Neural progenitor cell (in vitro differentiated cells): ENCODE data around the gene NDUFB6.

Experiments used
- EZH2phosphoT487 ChIP-seq: fragments of 200-600 bp; sonication (generic); IDR thresholded peaks from 2 replicates; pipeline ENCODE4 v1.6.1; 2017; ENCODE audit warnings: antibody characterized with exemption
- TF ChIP-seq, protein P1 (sequence below): fragments of 200-600 bp; sonication (generic); IDR thresholded peaks from 2 replicates; pipeline ENCODE4 v1.5.1; 2017; ENCODE audit warnings: antibody characterized with exemption, mild to moderate bottlenecking

- TF ChIP-seq, protein P1, sequence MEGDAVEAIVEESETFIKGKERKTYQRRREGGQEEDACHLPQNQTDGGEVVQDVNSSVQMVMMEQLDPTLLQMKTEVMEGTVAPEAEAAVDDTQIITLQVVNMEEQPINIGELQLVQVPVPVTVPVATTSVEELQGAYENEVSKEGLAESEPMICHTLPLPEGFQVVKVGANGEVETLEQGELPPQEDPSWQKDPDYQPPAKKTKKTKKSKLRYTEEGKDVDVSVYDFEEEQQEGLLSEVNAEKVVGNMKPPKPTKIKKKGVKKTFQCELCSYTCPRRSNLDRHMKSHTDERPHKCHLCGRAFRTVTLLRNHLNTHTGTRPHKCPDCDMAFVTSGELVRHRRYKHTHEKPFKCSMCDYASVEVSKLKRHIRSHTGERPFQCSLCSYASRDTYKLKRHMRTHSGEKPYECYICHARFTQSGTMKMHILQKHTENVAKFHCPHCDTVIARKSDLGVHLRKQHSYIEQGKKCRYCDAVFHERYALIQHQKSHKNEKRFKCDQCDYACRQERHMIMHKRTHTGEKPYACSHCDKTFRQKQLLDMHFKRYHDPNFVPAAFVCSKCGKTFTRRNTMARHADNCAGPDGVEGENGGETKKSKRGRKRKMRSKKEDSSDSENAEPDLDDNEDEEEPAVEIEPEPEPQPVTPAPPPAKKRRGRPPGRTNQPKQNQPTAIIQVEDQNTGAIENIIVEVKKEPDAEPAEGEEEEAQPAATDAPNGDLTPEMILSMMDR, result no peak
- TF ChIP-seq EZH2phosphoT487, result no peak
These were observed 49.0 kb downstream of the NDUFB6 start for GRCh38 chr9:32523910-32524309.
